ENCODE data around the gene RRP1B.

DNA sequence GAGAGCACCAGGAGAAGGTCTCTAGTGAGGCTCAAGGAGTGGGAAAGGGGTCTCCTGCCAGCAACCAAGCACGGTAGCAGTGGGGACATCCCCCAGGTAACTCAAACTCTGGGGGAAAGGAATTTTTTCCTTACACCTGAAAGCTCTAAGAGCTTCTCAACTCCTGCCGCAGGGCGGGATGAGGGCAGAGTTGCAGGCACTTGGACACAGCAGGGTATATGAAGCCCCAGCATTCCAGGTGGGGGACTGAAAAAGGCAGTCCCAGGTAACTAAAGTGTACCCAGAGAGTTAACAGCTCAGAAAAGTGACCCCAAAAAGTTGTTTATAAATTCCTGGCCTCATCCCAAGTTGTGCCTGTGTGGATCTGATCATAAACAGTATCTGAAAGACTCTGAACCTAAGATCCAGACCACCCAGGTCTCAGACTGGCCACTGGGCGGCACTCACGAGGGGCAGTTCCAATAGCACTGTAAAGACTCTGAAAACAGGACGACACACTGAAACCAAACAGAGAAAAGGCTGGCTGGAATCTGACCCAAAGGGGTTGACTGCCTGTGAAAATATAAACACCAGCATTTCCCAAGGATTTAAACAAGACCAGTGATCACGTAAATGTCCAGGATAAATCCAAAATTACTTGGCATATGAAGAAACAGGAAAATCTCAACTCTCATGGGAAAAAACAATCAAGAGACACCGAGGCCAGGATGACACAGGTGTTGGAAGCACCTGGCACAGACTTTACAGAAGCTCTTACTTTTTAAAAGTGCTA lies 47.6 kb upstream of the RRP1B start:
- TF ChIP-seq GATA2 (IDR thresholded peaks at IDR 0.05; ENCODE audit: low read depth, low read length) (no peak), GATA3 (IDR thresholded peaks at IDR 0.05; ENCODE audit: low read depth, low read length) (no peak)
